Prostate gland (tissue), 2 donors: ENCODE results near the gene LCE3B. TPM values are rescaled to one million over a fixed set of nuclear protein-coding genes. Genes with fewer than 3 reads are reported as not detected.
"Not testable (repeated sequence)": the region's sequence is repeated elsewhere in the genome, so short reads cannot be mapped to it uniquely, and the experiment has no call there.

Source experiments
- DNase-seq: peaks from one replicate; pipeline ENCODE4 v3.0.0-alpha.2; 2019; ENCODE audit warnings: low spot score
- H3K27ac ChIP-seq, 2 donors: fragments of 200-600 bp; sonication (generic); 2 replicates each; pipeline ENCODE4 v1.5.1; 2017 to 2019
- H3K27me3 ChIP-seq: fragments of 200-600 bp; sonication (generic); replicated peaks from 2 replicates; pipeline ENCODE4 v1.5.1; 2019; ENCODE audit not compliant: insufficient read depth
- H3K36me3 ChIP-seq, 2 donors: fragments of 200-600 bp; sonication (generic); 1 replicate in 1 of 2; 2 replicates in 1 of 2; pipeline versions ENCODE4 v1.5.1 to v1.8.1; 2017 to 2019
- H3K4me1 ChIP-seq: fragments of 200-600 bp; sonication (generic); replicated peaks from 2 replicates; pipeline ENCODE4 v1.5.1; 2019
- H3K4me3 ChIP-seq, 2 donors: fragments of 200-600 bp; sonication (generic); 2 replicates each; pipeline ENCODE4 v1.5.1; 2017 to 2019
- H3K9me3 ChIP-seq: fragments of 200-600 bp; sonication (generic); 2 replicates; pipeline ENCODE4 v1.5.1; 2017
- CTCF ChIP-seq, 4 experiments: fragments of 200-600 bp in 2 of 4; fragments of 450-650 bp in 2 of 4; sonication (generic) in 2 of 4; IDR thresholded peaks; 1 replicate in 3 of 4; 2 replicates in 1 of 4; pipeline ENCODE4 v1.5.1; 2016 to 2019; ENCODE audit warnings: antibody characterized with exemption in 4 of 4, mild to moderate bottlenecking in 2 of 4, moderate library complexity in 2 of 4
- POLR2A ChIP-seq: fragments of 450-650 bp; IDR thresholded peaks from one replicate; pipeline ENCODE4 v1.6.1; 2016; ENCODE audit warnings: antibody characterized with exemption, mild to moderate bottlenecking
- POLR2AphosphoS5 ChIP-seq: sonication (generic); formaldehyde crosslinking; IDR thresholded peaks from one replicate; pipeline ENCODE4 v1.6.1; 2017; ENCODE audit warnings: antibody characterized with exemption
- WGBS: methylation state at CpG from one replicate; pipeline ENCODE4 v1.1.5; 2018; 5-methylcytosine and 5-hydroxymethylcytosine counted together
- intact Hi-C: fragments of 100-400 bp; cut with DNase I; formaldehyde crosslinking; loops from one replicate; pipeline ENCODE4 v1.14.2; 2022
- total RNA-seq, 2 donors: library from RNA; depleted of rRNA; stranded (reverse); fragments of >200 nt; gene quantifications; one replicate each; pipeline ENCODE4 v1.1.0, GENCODE V29; 2016

The LCE3B gene
- total RNA-seq, 2 donors from 2014 or later, result not detected

- no peaks in the 10 kb centered on the region for H3K27me3 ChIP-seq
- 83% methylated on average over 2 of the region's 2 CpGs for WGBS
- no peaks in the 10 kb centered on the region for H3K9me3 ChIP-seq
- no peaks in the 10 kb centered on the region for H3K4me1 ChIP-seq
- no peak for TF ChIP-seq CTCF (IDR thresholded peaks at IDR 0.05)
- no peak for TF ChIP-seq POLR2AphosphoS5
- TF ChIP-seq POLR2A, result no peak
- H3K4me3 ChIP-seq, result no peak overlapping the region
- DNase-seq, result no peak
- no peaks in the 10 kb centered on the region for H3K36me3 ChIP-seq
- H3K27ac ChIP-seq, result no peak overlapping the region
- intact Hi-C loops, result loop anchor here (5.0 kb wide), 1 partner anchor 45 kb away; the partner anchor contains the start of gene LCE3A
Measured at GRCh38 chr1:152577168-152577567, 36.4 kb upstream of the LCE3B start.

- H3K9me3 ChIP-seq, H3K4me1 ChIP-seq, DNase-seq, H3K4me3 ChIP-seq, H3K27me3 ChIP-seq, H3K36me3 ChIP-seq, H3K27ac ChIP-seq: not testable (repeated sequence)
- 93% methylated on average over 9 of the region's 9 CpGs for WGBS
- intact Hi-C loops, result loop anchor here (5.0 kb wide), 1 partner anchor 43 kb away; the partner anchor contains the start of gene LCE3A
Measured at GRCh38 chr1:152579526-152579925, 34.1 kb upstream of the LCE3B start.

- Histone ChIP-seq H3K27ac (no peak within 1 kb of the TSS), H3K4me1 (no peaks in the 10 kb centered on the region), H3K36me3 (no peaks in the 10 kb centered on the region), H3K27me3 (no peaks in the 10 kb centered on the region), H3K9me3 (no peaks in the 10 kb centered on the region), H3K4me3 (no peak within 1 kb of the TSS)
- intact Hi-C loops, result no loop called here
- no peak for DNase-seq
- WGBS, result 82% methylated on average over 4 of the region's 4 CpGs
- TF ChIP-seq POLR2A (no peak), POLR2AphosphoS5 (no peak), CTCF (IDR thresholded peaks at IDR 0.05) (no peak)
Measured at GRCh38 chr1:152580433-152580832, 33.2 kb upstream of the LCE3B start, which contains the start of gene LCE3D. LCE3D (minus strand) TSS chr1:152580516; CDS start chr1:152579936, 580 bp downstream.

GRCh38 chr1:152582647-152583046, 31.0 kb upstream of the LCE3B start:
- TF ChIP-seq CTCF (IDR thresholded peaks at IDR 0.05) (no peak), POLR2AphosphoS5 (no peak), POLR2A (no peak)
- Histone ChIP-seq H3K27me3 (no peaks in the 10 kb centered on the region), H3K9me3 (no peaks in the 10 kb centered on the region), H3K27ac (no peak overlapping the region), H3K36me3 (no peaks in the 10 kb centered on the region), H3K4me3 (no peak overlapping the region), H3K4me1 (no peaks in the 10 kb centered on the region)
- DNase-seq, result no peak
- intact Hi-C loops, result no loop called here
- WGBS, result 73% methylated on average over 1 of the region's 1 CpG

- 44% methylated on average over 1 of the region's 1 CpG for WGBS
- H3K36me3 ChIP-seq, result no peaks in the 10 kb centered on the region
- no peaks in the 10 kb centered on the region for H3K4me1 ChIP-seq
- H3K4me3 ChIP-seq, result no peak overlapping the region
- no peak for DNase-seq
- H3K27ac ChIP-seq, result no peak overlapping the region
- no peaks in the 10 kb centered on the region for H3K27me3 ChIP-seq
- no peaks in the 10 kb centered on the region for H3K9me3 ChIP-seq
- TF ChIP-seq CTCF (IDR thresholded peaks at IDR 0.05) (no peak), POLR2A (no peak), POLR2AphosphoS5 (no peak)
- intact Hi-C loops, result no loop called here
Measured at GRCh38 chr1:152585586-152585985, 28.0 kb upstream of the LCE3B start.
